CD4-positive, alpha-beta T cell treated with Interferon alpha-2 for 1 hour (primary cell): Measurements from ENCODE around the gene MAOB.
"Not testable (repeated sequence)": the region's sequence is repeated elsewhere in the genome, so short reads cannot be mapped to it uniquely, and the experiment has no call there.

Source experiments
- DNase-seq, 2 donors: peaks; one replicate each; pipeline ENCODE4 v3.0.0-alpha.2; 2020 to 2022

MAOB gene

GRCh38 chrX:43882294-43882681, at the start of gene MAOB:
Gene MAOB (minus strand): TSS chrX:43882450. CDS start chrX:43882299, 151 bp downstream.
- no peak for DNase-seq

DNA sequence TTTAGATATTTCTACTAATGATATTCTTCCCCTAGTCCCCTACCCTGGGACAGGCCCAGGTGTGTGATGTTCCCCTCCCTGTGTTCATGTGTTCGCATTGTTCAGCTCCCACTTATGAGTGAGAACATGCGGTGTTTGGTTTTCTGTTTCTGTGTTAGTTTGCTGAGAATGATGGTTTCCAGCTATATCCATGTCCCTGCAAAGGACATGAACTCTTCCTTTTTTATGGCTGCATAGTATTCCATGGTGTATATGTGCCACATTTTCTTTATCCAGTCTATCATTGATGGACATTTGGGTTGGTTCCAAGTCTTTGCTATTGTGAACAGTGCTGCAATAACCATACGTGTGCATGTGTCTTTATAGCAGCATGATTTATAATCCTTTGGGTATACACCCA, 39.8 kb upstream of the MAOB start:
- DNase-seq, result not testable (repeated sequence)

DNA sequence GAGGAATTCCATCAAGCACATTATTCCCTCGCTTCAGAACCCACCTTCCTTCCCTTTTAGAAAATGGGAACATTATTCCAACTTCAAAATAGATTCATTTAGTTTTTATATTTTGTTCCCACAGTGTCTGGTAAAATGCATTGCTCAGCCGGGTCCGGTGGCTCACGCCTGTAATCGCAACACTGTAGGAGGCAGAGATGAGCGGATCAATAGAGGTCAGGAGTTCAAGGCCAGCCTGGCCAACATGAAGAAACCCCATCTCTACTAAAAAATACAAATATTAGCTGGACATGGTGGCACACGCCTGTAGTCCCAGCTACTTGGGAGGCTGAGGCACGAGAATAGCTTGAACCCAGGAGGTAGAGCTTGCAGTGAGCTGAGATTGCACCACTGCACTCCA, 28.5 kb upstream of the MAOB start:
- DNase-seq, result not testable (repeated sequence)

DNA sequence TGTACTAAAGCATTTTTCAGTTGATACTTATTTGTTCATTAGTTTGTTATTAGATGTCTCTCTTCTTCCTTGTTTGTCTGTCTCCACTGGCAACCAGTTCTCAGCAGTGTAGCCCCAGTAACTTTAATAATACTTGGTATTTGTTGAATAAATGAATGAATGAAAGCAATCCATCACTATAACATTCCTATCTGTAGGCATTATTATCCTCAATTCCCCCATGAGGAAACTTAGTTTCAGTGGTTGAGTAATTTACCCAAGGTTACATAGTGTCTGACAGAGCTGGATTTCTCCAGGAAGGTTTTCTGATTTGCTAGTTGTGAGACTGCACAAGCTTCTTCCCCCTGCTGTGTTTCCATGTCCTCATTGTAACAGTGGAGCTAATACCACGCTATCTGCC, 27.8 kb upstream of the MAOB start:
- no peak for DNase-seq

DNA sequence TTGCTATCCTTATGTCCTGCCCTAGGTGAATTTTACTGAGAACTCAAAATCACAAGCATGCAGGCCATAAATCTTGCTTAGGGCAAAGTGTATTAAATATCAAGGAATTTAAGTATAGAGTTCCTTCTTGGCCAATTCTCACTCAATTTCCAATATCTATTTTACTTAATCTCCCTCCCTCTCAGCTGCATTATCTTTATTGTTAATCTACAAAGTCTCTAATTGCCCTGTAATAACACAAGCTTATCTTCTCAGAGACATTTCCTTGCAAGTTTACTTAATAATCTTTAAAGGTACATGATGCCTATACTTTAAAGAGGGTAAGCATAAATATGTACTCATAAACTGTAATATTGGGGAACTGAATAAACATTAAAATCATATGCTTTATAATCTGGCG, 26.9 kb upstream of the MAOB start:
- no peak for DNase-seq

DNA sequence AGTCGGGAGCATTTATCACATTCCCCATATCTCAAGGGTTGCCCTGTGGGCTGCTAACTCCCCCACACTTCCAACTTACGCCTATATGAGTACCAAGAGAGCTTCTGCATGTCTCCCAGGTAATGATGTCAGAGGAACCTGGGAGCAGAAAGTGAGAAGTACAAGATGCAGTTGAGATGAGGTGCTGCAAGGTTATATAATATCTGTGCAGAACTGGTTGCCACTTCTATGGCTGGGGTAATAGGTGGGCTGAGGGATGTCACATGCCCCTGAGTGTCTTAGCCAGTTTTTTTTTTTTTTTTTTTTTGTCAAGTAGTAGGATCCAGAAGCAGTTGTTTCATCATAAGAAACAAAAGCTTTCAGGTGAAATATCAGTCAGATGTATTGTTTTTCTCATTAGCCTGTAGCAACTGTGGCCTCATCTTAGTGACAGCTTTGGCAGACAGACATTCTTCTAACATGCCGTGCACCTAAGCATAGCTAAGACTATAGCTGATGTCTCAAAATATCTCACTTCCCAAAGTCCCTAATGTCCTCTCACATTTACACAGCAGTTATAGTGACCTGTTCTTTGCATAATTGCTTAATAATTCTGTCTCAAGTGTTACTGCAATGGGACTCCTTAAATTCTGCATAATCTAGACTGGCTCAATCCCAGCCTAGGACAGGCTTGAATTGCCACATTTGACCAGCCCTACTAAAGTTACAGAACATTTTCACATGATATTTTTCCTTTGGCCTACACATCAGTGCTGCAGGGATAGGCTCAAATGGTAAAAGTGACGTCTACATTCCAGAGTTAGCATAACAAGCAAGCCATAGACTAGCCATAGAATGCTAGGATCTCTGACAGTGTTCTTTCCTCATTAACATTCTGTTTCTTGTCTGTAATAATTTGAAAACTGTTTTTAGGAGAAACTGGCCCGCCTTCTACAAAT, 17.9 kb upstream of the MAOB start:
- DNase-seq, result no peak

- no peak for DNase-seq
Measured at GRCh38 chrX:43898406-43899035, 16.3 kb upstream of the MAOB start.

GRCh38 chrX:43897290-43897689, 15.0 kb upstream of the MAOB start:
- DNase-seq, result no peak

DNA sequence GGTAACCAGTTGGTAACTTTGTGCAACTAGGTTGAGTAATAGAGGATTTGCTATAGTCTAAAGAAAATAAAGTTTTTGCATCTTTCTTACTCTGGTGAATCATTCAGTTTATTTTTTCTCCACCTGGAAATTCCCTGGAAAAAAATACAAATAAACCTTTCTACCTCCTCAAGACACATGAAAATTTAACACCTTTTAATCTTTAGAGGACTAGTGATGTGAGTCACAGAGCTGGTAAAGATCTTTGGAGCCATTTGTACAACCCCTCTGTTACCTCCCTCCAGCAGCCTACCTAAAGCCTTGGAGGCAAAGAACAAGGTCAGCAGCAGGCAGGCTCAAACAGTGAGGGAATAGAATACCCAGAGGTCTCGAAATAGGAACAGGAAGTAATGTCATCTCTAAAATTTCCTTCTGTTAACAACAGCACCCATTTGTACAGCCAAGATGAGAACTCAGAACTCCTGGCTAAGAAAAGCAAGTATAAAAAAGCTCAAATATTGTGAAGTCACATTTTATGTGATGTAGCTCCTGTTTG, 10.2 kb upstream of the MAOB start:
- DNase-seq, result no peak

GRCh38 chrX:43885617-43886016, 3.4 kb upstream of the MAOB start:
- no peak for DNase-seq

- no peak for DNase-seq
Measured at GRCh38 chrX:43881410-43882293, 598 bp downstream of the MAOB start.

DNA sequence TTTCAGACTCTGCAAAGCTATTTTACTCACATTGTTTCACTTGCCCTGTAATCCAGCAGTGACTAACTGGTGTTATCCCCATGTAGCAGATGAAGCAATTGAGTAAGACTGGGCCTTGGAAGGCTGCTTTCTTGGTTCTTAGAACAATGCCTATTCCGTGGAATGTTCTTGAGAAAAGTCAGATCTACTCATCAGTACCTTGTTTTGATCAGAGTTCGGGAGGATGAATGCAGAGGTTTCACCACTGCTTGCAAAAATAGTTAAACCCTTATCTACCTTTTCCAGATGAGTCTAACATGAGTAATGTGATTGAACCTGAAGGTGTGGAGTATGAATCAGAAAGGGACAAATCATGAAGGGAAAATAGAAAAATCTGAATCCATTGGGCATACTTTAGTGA, 1.8 kb downstream of the MAOB start:
- no peak for DNase-seq

DNA sequence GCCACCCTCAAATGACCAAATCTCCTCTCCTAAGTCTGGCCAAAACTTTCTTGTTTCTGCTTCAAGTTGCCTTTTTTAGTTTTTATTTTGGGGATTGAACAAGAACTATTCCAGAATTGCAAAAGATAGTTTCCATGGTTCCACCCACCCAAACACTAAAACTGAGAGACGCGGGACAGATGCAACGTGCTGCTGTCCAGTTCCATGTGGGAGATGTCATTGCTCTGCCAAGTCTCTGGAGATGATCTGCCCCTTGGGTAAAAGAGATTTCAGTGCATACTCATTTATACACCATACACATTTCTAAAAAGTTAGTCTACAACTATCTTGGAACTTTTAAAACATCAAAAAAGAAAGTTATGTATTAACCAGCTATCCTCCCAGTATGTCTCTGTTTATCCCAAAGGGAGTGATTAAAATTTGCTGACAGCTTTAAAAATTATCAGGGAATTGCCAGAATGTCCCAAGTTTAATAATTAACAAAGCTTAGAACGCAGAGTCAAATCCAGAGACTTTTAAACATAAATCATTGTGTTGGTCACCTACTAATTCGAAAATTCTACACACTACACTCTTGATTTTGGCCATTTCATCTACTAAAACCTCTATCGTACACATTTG, 3.2 kb downstream of the MAOB start:
- DNase-seq, result no peak

GRCh38 chrX:43876680-43877079, 5.6 kb downstream of the MAOB start:
- DNase-seq, result no peak

GRCh38 chrX:43870758-43871419, 11.4 kb downstream of the MAOB start:
- DNase-seq, result no peak

GRCh38 chrX:43870011-43870410, 12.2 kb downstream of the MAOB start:
- no peak for DNase-seq

GRCh38 chrX:43868791-43869190, 13.5 kb downstream of the MAOB start:
- DNase-seq, result no peak

DNA sequence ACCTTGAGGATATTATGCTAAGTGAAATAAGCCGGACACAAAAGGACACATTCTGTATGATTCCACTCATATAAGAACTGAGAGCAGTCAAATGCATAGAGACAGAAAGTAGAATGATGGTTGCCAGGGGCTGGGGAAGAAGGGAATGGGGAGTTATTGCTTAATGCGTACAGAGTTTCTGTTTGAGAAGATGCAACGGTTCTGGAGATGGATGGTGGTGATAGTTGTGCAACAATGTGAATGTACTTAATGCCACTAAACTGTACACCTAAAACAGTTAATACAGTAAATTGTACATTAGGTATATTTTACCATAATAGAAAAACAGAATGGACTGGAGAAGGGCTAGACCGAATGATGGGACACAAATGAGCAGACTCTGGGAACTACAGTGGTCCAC, 15.8 kb downstream of the MAOB start:
- DNase-seq, result no peak

DNA sequence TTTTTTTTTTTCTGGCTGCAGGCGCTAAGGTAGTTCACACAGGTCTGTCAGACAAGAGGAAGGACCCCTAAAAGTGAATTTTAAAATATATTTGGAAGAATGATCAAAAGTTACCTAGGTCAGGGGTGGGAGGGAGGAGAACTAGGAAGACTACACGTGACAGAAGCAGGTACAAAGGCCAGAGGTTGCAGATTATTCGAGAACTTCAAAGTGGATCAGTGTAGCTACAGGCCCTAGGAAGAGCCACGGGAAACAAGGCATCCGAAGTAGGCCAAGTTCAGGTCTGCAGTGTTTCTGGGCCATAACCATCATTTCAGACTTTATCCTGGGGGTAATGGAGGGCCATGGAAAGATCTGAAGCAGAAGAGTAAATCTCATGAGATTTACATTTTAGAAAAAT, 16.5 kb downstream of the MAOB start:
- no peak for DNase-seq

GRCh38 chrX:43862434-43862833, 19.8 kb downstream of the MAOB start:
- no peak for DNase-seq

DNA sequence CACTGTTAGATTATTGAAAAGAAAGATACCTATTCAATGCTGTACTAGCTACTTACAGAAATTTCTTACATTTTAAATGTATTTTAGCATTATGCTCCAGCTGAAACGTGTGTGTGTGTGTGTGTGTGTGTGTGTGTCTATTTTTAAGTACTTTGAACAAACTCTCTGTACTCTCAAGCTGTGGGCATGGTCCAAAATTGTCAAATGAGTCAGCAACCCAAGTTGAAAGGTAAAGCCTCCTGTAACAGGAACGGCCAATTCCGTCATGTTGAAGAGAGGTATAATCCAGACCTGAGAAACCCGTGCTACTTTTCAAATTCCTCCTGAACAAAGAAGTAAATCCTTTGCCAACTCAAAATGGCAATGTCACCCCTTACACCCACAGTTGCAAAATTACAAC, 20.5 kb downstream of the MAOB start:
- DNase-seq, result no peak
